ENCODE data around the gene IGF2.

DNA sequence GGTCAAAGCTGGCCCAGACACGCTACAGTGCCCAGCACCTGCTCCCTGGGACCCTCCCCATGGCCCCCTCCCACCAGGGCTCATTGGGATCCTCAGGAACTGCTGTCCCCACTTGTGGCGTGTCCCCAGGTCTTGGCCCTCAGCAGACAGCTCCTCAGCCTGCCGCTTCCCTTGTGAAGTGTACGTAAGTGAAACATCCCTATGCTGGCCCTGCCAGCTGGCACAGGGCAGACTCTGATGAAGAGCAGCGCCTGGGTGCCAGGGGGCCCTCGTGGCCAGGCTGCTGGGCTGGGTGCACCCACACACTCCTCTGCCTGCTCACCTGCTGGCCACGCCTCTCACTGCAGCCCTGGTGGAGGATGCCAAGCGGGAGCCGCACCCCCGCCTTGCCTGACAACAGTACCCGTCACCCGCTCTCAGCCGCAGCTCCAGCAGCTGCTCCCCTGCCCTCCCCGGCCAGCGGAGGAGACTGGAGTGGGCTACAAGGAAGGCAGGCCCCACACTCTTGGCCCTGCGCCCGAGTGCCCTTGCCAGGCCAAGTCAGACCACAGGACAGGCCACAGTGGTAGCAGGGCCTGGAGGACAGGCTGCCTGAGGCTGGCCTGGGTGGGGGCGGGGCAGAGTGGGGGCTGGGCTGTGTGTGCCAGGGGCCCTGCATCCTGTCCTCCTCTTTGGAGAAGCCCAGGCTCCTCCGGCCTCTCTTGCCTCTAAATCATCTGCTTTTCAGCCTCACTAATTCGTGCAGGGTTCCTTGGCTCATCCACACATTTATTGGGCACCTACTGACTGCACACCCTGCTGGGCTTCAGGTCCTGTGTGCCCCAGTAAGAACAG, 39.5 kb downstream of the IGF2 start:
- TF ChIP-seq, protein P1, sequence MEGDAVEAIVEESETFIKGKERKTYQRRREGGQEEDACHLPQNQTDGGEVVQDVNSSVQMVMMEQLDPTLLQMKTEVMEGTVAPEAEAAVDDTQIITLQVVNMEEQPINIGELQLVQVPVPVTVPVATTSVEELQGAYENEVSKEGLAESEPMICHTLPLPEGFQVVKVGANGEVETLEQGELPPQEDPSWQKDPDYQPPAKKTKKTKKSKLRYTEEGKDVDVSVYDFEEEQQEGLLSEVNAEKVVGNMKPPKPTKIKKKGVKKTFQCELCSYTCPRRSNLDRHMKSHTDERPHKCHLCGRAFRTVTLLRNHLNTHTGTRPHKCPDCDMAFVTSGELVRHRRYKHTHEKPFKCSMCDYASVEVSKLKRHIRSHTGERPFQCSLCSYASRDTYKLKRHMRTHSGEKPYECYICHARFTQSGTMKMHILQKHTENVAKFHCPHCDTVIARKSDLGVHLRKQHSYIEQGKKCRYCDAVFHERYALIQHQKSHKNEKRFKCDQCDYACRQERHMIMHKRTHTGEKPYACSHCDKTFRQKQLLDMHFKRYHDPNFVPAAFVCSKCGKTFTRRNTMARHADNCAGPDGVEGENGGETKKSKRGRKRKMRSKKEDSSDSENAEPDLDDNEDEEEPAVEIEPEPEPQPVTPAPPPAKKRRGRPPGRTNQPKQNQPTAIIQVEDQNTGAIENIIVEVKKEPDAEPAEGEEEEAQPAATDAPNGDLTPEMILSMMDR (IDR thresholded peaks at IDR 0.05; ENCODE audit: insufficient read depth, low read depth, low read length) = no peak
- TF ChIP-seq EZH2 (IDR thresholded peaks at IDR 0.05; ENCODE audit: insufficient read depth, low read length) = no peak

Measured in astrocyte (in vitro differentiated cells and primary cell).